ENCODE data around the gene TMEM115.
A peak's percentile ranks its signal among the peaks of the same experiment; 100 is the strongest.

The TMEM115 gene

DNA sequence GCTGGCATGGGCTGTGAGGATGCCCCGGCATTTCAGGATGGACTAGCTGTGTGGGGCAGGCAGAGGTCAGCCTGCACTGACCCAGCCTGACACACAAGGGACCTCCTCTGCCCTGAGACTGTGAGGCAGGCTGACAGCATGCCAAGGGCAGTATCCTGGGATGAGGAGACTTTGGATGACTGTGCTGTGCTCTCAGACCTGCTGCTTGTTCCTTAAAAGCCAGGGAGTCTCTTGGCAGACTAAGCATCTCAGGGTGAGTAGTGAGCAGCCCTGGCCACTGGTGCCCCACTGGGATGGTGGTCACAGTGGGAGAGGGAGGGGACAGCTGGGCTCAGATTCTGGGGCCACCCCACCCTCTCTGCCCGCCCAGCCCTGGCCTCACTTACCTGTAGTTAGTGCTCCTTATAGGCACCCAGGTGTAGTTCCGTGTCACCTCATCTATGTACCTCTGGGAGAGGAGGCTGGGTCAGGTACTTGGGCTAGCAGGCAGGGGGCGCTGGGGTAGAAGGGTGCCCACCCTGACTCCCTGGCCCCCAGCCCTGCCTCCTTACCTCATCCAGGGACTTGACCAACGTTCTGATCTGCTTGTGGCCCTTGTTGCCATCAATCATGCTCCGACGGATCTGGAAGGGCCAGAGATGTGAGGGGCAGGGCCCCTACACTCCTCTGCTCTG, 16.1 kb upstream of the TMEM115 start:
- no peaks in the 10 kb centered on the region for H3K36me3 ChIP-seq (replicated peaks; ENCODE audit: low read depth, low read length)
- no peak overlapping the region for H2AFZ ChIP-seq (ENCODE audit: low read depth, low read length)
- H3K4me2 ChIP-seq (ENCODE audit: low read length) = no peak overlapping the region
- H3K4me1 ChIP-seq (ENCODE audit: low read length) = peaks cover 2% of the 10 kb centered on the region; the same call in 1 of the 2 replicates
- no peaks in the 10 kb centered on the region for H3K79me2 ChIP-seq (ENCODE audit: low read length)
- no peak overlapping the region for H3K27ac ChIP-seq (ENCODE audit: low read length)
- H3K27me3 ChIP-seq (ENCODE audit: low read depth, low read length) = peaks cover 23% of the 10 kb centered on the region
- TF ChIP-seq, protein P1, sequence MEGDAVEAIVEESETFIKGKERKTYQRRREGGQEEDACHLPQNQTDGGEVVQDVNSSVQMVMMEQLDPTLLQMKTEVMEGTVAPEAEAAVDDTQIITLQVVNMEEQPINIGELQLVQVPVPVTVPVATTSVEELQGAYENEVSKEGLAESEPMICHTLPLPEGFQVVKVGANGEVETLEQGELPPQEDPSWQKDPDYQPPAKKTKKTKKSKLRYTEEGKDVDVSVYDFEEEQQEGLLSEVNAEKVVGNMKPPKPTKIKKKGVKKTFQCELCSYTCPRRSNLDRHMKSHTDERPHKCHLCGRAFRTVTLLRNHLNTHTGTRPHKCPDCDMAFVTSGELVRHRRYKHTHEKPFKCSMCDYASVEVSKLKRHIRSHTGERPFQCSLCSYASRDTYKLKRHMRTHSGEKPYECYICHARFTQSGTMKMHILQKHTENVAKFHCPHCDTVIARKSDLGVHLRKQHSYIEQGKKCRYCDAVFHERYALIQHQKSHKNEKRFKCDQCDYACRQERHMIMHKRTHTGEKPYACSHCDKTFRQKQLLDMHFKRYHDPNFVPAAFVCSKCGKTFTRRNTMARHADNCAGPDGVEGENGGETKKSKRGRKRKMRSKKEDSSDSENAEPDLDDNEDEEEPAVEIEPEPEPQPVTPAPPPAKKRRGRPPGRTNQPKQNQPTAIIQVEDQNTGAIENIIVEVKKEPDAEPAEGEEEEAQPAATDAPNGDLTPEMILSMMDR (IDR thresholded peaks at IDR 0.05; ENCODE audit: low read depth, low read length) = peak; percentile 24
- TF ChIP-seq EZH2phosphoT487 (IDR thresholded peaks at IDR 0.05; ENCODE audit: low read depth) = no peak
- no peaks in the 10 kb centered on the region for H4K20me1 ChIP-seq (ENCODE audit: insufficient read depth, low read length)
- no peak overlapping the region for H3K4me3 ChIP-seq (ENCODE audit: low read length)
- H3K9ac ChIP-seq (ENCODE audit: low read length) = no peak overlapping the region
- no peaks in the 10 kb centered on the region for H3K9me3 ChIP-seq (ENCODE audit: insufficient read depth, low read length)

DNA sequence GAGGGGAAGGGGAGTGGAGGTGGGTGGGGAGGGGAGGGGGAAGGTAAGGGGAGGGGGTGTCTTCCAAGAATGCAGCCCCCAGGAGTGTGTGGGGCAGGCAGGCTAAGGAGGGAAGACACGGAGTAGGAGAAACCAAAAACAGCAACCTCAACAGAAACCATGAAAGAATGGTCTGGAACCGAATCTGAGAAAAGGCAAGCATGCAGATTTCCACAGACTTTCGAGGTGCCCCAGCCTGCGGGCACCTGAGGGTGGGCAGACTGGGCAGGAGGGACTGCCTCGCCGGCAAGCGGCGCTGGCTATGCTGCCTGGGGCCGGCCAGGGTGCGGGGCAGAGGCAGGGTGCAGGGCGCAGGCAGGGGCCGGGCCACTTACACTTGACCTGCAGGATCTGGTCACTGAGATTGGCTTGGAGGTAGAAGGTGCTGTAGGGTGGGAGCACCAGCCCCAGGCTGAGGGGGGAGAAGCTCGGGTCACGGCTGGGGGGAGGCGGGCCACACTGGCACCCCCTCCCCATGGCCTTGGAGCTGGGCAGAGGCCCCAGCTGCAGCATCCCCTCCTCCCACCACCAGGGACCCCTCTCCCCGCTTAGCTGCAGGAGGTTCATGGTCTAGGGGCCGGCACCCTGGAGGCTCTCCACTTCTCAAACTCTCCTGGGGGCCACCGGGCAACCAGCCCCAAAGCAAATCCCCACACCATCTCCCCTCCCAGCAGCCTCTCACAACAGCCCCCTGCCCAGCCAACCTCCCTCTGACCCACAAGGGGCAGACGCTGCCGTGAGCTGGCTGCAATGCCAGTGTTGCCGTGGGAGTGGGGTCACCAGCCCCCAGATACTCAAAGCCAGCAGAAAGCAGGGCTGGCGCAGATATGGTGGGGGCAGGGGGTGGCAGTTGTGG, 15.3 kb upstream of the TMEM115 start:
- H3K9me3 ChIP-seq (ENCODE audit: insufficient read depth, low read length) = no peaks in the 10 kb centered on the region
- no peak overlapping the region for H2AFZ ChIP-seq (ENCODE audit: low read depth, low read length)
- H3K27me3 ChIP-seq (ENCODE audit: low read depth, low read length) = peaks cover 23% of the 10 kb centered on the region
- no peak overlapping the region for H3K4me2 ChIP-seq (ENCODE audit: low read length)
- peaks cover 2% of the 10 kb centered on the region; the same call in 1 of the 2 replicates for H3K4me1 ChIP-seq (ENCODE audit: low read length)
- H3K79me2 ChIP-seq (ENCODE audit: low read length) = no peaks in the 10 kb centered on the region
- H3K36me3 ChIP-seq (replicated peaks; ENCODE audit: low read depth, low read length) = no peaks in the 10 kb centered on the region
- H3K9ac ChIP-seq (ENCODE audit: low read length) = no peak overlapping the region
- no peak overlapping the region for H3K27ac ChIP-seq (ENCODE audit: low read length)
- H4K20me1 ChIP-seq (ENCODE audit: insufficient read depth, low read length) = no peaks in the 10 kb centered on the region
- no peak overlapping the region for H3K4me3 ChIP-seq (ENCODE audit: low read length)
- TF ChIP-seq, protein P1 (IDR thresholded peaks at IDR 0.05; ENCODE audit: low read depth, low read length) = no peak
- TF ChIP-seq EZH2phosphoT487 (IDR thresholded peaks at IDR 0.05; ENCODE audit: low read depth) = no peak

DNA sequence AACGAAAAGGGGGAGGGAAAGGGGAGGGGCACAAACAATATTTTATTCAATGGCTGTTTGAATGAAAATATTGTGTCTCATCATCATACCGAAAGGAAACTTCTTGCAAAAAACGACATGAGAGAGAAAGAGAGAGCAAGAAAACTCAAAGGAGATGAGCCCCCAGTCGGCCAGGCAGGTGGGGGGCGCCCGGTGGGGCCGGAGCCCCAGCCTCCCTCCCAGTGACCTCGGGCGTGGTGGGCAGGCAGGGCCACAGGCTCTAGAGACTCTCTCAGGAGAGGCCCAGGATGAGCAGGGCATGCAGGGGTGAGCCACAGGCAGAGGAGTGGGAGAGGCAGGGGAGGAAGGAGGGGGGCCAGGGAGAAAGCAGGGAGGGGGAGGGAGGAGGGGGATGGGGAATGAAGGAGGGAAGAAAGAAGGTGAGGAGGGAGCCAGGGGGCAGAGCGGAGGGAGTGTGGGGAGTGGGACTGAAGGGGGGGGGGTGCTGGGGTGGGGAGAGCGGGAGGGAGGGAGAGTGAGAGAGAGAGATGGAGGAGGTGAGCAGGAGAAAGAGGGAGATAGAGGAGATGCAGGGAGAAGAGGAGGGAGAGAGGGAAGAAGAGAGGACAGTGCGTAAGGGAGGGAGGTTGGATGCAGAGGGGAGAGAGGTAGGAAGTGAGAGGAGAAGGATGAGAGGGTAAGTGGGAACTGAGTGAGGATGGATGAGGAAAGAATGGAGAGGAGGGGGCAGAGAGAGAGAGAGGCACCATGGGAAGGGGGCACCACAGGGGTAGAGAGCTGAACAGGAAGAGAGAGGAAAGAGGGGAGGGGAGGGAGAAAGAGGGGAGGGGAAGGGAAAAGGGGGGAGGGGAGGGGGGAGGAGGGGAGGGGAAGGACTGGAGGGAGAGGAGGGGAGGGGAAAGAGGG, 14.1 kb upstream of the TMEM115 start:
- H3K4me2 ChIP-seq (ENCODE audit: low read length) = no peak overlapping the region
- H2AFZ ChIP-seq (ENCODE audit: low read depth, low read length) = no peak overlapping the region
- H3K79me2 ChIP-seq (ENCODE audit: low read length) = no peaks in the 10 kb centered on the region
- H3K36me3 ChIP-seq (replicated peaks; ENCODE audit: low read depth, low read length) = no peaks in the 10 kb centered on the region
- no peak overlapping the region for H3K4me3 ChIP-seq (ENCODE audit: low read length)
- H3K9ac ChIP-seq (ENCODE audit: low read length) = no peak overlapping the region
- H4K20me1 ChIP-seq (ENCODE audit: insufficient read depth, low read length) = no peaks in the 10 kb centered on the region
- peaks cover 2% of the 10 kb centered on the region; the same call in 1 of the 2 replicates for H3K4me1 ChIP-seq (ENCODE audit: low read length)
- H3K27me3 ChIP-seq (ENCODE audit: low read depth, low read length) = peaks cover 23% of the 10 kb centered on the region
- no peak for TF ChIP-seq EZH2phosphoT487 (IDR thresholded peaks at IDR 0.05; ENCODE audit: low read depth)
- TF ChIP-seq, protein P1 (IDR thresholded peaks at IDR 0.05; ENCODE audit: low read depth, low read length) = no peak
- no peak overlapping the region for H3K27ac ChIP-seq (ENCODE audit: low read length)
- no peaks in the 10 kb centered on the region for H3K9me3 ChIP-seq (ENCODE audit: insufficient read depth, low read length)
